Lung (tissue), 16 donors: ENCODE results near the gene PCDHGC4. TPM values are rescaled to one million over a fixed set of nuclear protein-coding genes. Genes with fewer than 3 reads are reported as not detected.

Experiments
- ATAC-seq: fragments of 200-7000 bp; cut with Tn5 transposase; one replicate; pipeline ENCODE4 v1.9.1; 2020; ENCODE audit warnings: moderate number of reproducible peaks; ENCODE audit not compliant: insufficient read depth, low FRiP score
- DNase-seq, 3 donors: peaks; one replicate each; pipeline ENCODE4 v3.0.0-alpha.2; 2013 to 2017
- H3K27ac ChIP-seq, 2 donors: one replicate each; pipeline ENCODE4 v1.5.1; 2013; ENCODE audit warnings: mild to moderate bottlenecking in 2 of 2, moderate library complexity in 2 of 2, control low read depth in 1 of 2, inconsistent platforms in 1 of 2, low read depth in 1 of 2, low read length in 1 of 2
- H3K27me3 ChIP-seq, 3 donors: one replicate each; pipeline ENCODE4 v1.5.1; 2013; ENCODE audit warnings: low read length in 2 of 3; ENCODE audit not compliant: control insufficient read depth in 3 of 3, insufficient read depth in 3 of 3
- H3K36me3 ChIP-seq, 4 donors: one replicate each; pipeline ENCODE4 v1.5.1; 2013; ENCODE audit warnings: low read length in 4 of 4, mild to moderate bottlenecking in 1 of 4, moderate library complexity in 1 of 4; ENCODE audit not compliant: control insufficient read depth in 4 of 4, insufficient read depth in 4 of 4
- H3K4me1 ChIP-seq, 5 donors: one replicate each; pipeline ENCODE4 v1.5.1; 2013; ENCODE audit warnings: low read length in 5 of 5, mild to moderate bottlenecking in 2 of 5, moderate library complexity in 1 of 5; ENCODE audit not compliant: control insufficient read depth in 5 of 5, insufficient read depth in 5 of 5
- H3K4me3 ChIP-seq: one replicate; pipeline ENCODE4 v1.5.1; 2013; ENCODE audit warnings: mild to moderate bottlenecking, control low read depth, moderate library complexity
- H3K9ac ChIP-seq, 2 donors: one replicate each; pipeline ENCODE4 v1.5.1; 2013; ENCODE audit warnings: low read length in 2 of 2, control low read depth in 1 of 2; ENCODE audit not compliant: insufficient read depth in 1 of 2
- H3K9me3 ChIP-seq, 4 donors: one replicate each; pipeline ENCODE4 v1.5.1; 2013; ENCODE audit warnings: low read length in 3 of 4, mild to moderate bottlenecking in 1 of 4, moderate library complexity in 1 of 4; ENCODE audit not compliant: control insufficient read depth in 4 of 4, insufficient read depth in 3 of 4
- CTCF ChIP-seq: IDR thresholded peaks from 2 replicates; pipeline ENCODE4 v1.5.1; 2012; ENCODE audit warnings: mild to moderate bottlenecking; ENCODE audit errors: control extremely low read depth, extremely low read depth
- WGBS, 2 donors: extraction: QIAGEN DNeasy Blood & Tissue Kit; methylation state at CpG; one replicate each; pipeline ENCODE4 v1.1.7; 2013; 5-methylcytosine and 5-hydroxymethylcytosine counted together
- long read RNA-seq, 5 donors: transcript quantifications; one replicate each; lab custom pipeline, GENCODE V29; 2026
- polyA plus RNA-seq, 2 donors: library from polyadenylated mRNA; stranded (reverse); fragments of 200-250 nt; gene quantifications; one replicate each; pipeline ENCODE4 v1.2.1, GENCODE V29; 2013
- total RNA-seq, 2 donors: library from RNA; depleted of rRNA in 1 of 2; stranded (reverse); fragments of >200 nt in 1 of 2; gene quantifications; one replicate each; pipeline ENCODE4 v1.2.1, GENCODE V29; 2014 to 2021
- donor health status: control.
- donor health status: control.
- donor health status: Bipolar disorder and iron deficiency.
- donor health status: healthy.
- donor health status: DM: yes; HTN: yes; CAD: no.

PCDHGC4 gene
- 1 to 10 TPM; 3.1 to 8.7 TPM for total RNA-seq
- under 1 TPM; 0.08 to 0.24 TPM for polyA plus RNA-seq
- long read RNA-seq, donor 1, partial matches to known transcripts, result 0 of 3 reads
- long read RNA-seq, donor 1, other reads (novel, unspliced or antisense), result 0 of 3 reads
- long read RNA-seq, donor 2, result 0 reads
- long read RNA-seq, donor 3, result 0 reads
- long read RNA-seq, donor 4, result 0 reads
- long read RNA-seq, donor 5, partial matches to known transcripts, result 0 of 2 reads
- long read RNA-seq, donor 5, other reads (novel, unspliced or antisense), result 0 of 2 reads

GRCh38 chr5:141484641-141485311 lies at the start of gene PCDHGC4:
Gene PCDHGC4, plus strand, starts transcription at chr5:141485030. Its CDS starts 144 bp downstream, at chr5:141485174.
- DNase-seq (peak; percentile 65 to 75 (median 71)), ATAC-seq (no peak)
- H3K4me1 ChIP-seq, result peaks cover 3 to 45% (median 16%) of the 10 kb centered on the region in 5 donors
- TF ChIP-seq CTCF, result no peak
- H3K36me3 ChIP-seq, result peaks cover 0 to 21% (median 14%) of the 10 kb centered on the region in 4 donors
- H3K27me3 ChIP-seq, result peaks cover 0 to 38% (median 0%) of the 10 kb centered on the region in 3 donors
- no peak within 1 kb of the TSS for H3K27ac ChIP-seq
- peaks cover 0 to 14% (median 0%) of the 10 kb centered on the region in 4 donors for H3K9me3 ChIP-seq
- 11 to 23% methylated on average over 39 of the region's 39 CpGs for WGBS, 2 donors
- H3K9ac ChIP-seq, result no peak within 1 kb of the TSS
- H3K4me3 ChIP-seq, result no peak within 1 kb of the TSS

- Histone ChIP-seq H3K36me3 (peaks cover 0 to 18% (median 2%) of the 10 kb centered on the region in 4 donors), H3K4me3 (no peak overlapping the region), H3K27me3 (no peaks in the 10 kb centered on the region), H3K9ac (no peak overlapping the region), H3K4me1 (peaks cover 0 to 2% (median 0%) of the 10 kb centered on the region in 5 donors), H3K9me3 (peaks cover 7 to 35% (median 17%) of the 10 kb centered on the region in 4 donors), H3K27ac (no peak overlapping the region)
- no peak for DNase-seq
- WGBS, 2 donors, result 94% methylated on average over 2 of the region's 2 CpGs
- TF ChIP-seq CTCF, result no peak
- no peak for ATAC-seq
These were observed 47.6 kb upstream of the PCDHGC4 start for GRCh38 chr5:141437221-141437620.

- Histone ChIP-seq H3K36me3 (peaks cover 0 to 18% (median 2%) of the 10 kb centered on the region in 4 donors), H3K27me3 (no peaks in the 10 kb centered on the region), H3K9ac (no peak overlapping the region), H3K4me3 (no peak overlapping the region), H3K4me1 (no peaks in the 10 kb centered on the region), H3K27ac (no peak overlapping the region), H3K9me3 (peaks cover 10 to 25% (median 18%) of the 10 kb centered on the region in 4 donors)
- ATAC-seq, result no peak
- 66 to 73% methylated on average over 10 of the region's 10 CpGs for WGBS, 2 donors
- no peak for TF ChIP-seq CTCF
- no peak for DNase-seq
These were observed 45.3 kb upstream of the PCDHGC4 start for GRCh38 chr5:141439411-141440141.
